ENCODE results near the gene RASA3.
"Not testable (repeated sequence)": the region's sequence is repeated elsewhere in the genome, so short reads cannot be mapped to it uniquely, and the experiment has no call there.

RASA3 gene

DNA sequence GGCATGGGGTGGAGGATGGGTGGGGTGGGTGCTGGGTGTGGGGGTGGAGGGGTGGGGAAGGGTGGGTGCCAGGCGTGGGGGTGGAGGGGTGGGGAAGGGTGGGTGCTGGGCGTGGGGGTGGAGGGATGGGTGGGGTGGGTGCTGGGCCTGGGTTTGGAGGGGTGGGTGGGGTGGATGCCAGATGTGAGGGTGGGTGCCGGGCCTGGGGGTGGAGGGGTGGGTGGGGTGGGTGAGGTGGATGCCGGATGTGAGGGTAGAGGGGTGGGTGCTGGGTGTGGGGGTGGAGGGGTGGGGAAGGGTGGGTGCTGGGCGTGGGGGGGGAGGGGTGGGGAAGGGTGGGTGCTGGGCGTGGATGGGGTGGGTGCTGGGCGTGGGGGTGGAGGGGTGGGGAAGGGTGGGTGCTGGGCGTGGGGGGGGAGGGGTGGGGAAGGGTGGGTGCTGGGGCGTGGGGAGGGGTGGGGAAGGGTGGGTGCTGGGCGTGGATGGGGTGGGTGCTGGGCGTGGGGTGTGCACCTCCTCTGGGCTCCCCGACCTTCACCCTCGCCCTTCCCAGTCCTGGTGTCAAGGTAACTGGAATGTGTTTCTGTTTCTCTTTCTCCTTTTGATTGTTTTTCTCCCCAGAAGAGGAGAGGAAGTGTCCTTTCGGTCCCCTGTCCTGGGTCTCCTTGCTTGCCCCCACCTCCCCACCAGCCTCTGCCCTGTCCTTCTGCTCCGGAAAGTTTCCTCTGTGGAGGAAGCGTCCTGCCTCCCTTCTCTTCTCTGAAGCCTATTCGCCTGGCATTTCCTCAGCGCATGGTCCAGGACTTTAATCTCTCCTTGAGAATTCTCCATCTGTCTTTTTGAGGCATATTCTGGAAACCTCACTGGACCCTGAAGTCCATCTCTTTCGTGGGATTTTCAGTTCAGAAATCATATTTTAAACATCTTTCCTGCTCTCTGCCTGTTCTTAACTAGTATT, 23.8 kb upstream of the RASA3 start:
- DNase-seq = no peak

DNA sequence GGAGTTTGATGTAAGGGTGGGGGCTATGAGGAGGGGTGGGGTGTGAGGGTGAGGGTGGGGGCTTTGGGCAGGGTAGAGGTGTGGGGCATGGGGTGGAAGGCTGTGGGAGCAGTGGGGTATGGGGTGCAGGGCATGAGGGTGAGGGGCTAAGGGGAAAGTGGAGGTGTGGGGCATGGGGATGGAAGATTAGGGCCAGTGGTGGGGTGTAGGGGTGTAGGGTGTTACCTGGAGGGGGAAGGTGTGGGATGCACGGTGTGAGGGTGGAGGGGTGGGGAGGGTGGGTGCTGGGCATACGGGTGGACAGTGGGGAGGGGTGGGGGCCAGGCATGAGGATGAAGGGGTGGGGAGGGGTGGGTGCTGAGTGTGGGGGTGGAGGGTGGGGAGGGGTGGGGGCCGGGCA, 22.9 kb upstream of the RASA3 start:
- no peak for DNase-seq

DNA sequence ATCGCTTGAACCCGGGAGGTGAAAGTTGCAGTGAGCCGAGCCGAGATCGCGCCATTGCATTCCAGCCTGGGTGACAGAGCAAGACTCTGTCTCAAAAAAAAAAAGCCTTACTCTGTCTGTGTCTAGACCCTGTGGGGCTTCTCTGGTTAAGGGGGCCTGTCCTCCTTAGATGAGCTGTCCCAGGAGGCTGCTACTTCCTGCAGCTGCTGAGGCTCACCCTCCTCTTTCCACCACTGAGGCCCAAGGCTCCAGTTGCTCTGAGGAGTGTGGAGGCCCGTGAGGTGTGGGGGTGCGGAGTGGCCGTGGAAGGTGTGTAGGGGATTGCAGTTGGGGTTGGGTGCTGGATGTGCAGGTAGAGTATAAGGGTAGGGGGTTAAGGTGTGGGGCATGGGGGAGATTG, 22.1 kb upstream of the RASA3 start:
- DNase-seq = no peak

DNA sequence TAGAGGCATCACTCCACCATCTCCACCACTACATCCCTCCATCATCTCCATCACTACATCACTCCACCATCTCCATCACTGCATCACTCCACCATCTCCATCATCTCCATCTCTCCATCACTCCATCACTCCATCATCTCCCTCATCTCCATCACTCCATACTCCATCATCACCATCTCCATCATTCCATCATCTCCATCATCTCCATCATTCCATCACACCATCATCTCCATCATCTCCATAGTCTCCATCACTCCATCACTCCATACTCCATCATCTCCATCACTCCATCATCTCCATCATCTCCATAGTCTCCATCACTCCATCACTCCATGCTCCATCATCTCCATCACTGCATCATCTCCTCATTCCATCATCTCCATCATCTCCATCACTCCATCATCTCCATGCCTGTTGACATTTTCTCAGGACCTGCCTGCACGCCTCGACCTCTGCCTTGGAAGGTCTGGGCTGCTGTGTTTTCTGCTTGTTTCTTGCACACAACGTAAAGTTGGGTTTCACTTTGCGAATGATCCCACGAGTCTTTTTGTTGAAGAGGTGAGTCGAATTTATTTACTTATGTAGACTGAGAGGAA, 21.2 kb upstream of the RASA3 start:
- no peak for DNase-seq

DNA sequence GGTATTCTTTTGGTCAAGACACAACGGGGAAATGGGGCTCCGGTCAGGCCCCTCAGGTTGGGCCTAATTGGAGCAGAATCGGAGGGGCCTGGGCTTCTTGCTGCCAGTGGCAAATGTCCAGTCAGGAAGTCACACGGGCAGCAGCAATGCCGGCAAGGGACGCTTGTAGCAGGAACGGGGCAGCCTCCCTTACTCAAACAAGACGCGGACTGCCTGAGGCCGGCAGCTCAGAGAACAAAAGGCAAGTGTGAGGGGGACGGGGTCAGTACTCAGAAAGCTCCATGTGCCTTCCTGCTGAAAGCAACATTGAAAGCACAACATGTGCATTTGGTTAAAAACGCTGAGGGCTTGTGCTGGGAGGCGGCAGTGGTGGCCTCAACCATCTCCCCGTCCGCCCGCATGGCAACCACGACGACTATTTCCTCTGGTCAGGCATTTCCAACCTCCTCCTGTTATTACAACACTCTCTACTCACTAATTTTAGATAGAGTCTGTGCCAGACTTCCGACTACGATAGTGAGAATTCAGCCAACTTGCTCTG, 20.5 kb upstream of the RASA3 start:
- no peak for DNase-seq

DNA sequence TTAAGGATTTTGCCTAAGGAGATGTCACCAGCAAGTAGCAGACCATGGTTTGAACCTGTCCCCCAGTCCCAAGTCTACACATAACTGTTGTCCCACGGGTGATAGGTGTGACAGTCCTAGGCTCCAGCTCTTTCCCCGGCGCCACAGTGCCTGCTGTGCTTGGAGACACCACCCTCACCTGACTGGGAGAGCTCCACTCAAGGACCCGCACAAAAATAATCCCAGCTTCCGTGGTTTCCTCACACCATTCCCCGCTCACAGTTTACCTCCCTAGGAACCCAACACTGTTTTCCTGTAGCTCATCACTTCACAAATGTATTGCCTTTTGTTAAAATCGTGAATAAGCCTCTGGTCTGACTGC, 19.8 kb upstream of the RASA3 start:
- no peak for DNase-seq

DNA sequence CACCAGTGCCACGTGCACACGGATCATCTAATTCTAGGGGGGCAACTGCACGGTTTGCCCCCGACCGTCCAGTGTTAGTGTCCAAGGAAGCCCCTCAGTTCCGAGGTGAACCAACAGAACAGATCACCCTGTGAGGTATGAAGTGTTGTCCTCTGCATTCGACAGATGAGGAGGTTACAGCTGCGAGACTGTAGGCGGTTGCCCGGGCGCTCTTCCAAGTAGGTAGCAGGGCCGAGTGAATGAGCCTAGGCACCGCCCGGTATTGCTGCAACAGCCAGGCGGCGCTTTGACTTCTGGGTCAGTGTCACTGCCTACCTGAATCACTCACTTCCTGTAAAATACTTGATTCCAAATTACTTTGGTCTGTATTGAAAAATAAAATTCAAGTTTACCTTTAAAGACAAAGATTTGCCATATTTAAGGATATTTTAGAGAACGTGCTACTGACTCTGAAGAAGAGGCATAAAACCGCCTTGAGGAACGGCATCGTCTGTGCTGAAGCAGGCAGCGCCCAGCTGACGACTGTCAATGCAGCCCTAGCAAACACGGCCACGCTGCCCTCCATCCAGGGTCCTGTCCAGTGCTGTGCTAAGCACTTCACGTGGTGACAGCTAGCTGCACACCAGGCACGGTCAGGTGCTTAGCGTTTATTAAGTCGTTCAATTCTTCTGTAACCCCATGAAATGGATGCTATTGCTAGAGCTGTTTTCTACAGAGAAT, 19.3 kb upstream of the RASA3 start:
- DNase-seq = no peak

DNA sequence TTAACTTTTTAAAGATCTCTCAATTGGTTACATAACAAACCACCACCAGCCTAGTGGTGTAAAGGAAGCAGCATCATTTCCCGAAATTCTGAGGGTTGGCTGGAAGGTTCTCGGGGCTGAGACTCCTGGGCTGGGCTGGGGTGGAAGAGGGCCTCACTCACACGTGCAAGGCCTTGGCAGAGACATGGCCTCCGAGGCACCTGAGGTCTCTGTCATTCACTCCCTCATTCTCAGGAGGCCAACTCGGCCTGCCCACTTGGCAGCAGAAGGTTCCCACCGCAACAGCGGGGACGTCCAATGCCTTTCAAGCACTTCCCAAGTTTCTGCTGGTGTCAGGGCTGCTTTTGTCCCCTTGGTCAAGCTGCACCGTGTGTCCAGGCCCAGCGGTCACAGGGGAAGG, 18.6 kb upstream of the RASA3 start:
- no peak for DNase-seq

DNA sequence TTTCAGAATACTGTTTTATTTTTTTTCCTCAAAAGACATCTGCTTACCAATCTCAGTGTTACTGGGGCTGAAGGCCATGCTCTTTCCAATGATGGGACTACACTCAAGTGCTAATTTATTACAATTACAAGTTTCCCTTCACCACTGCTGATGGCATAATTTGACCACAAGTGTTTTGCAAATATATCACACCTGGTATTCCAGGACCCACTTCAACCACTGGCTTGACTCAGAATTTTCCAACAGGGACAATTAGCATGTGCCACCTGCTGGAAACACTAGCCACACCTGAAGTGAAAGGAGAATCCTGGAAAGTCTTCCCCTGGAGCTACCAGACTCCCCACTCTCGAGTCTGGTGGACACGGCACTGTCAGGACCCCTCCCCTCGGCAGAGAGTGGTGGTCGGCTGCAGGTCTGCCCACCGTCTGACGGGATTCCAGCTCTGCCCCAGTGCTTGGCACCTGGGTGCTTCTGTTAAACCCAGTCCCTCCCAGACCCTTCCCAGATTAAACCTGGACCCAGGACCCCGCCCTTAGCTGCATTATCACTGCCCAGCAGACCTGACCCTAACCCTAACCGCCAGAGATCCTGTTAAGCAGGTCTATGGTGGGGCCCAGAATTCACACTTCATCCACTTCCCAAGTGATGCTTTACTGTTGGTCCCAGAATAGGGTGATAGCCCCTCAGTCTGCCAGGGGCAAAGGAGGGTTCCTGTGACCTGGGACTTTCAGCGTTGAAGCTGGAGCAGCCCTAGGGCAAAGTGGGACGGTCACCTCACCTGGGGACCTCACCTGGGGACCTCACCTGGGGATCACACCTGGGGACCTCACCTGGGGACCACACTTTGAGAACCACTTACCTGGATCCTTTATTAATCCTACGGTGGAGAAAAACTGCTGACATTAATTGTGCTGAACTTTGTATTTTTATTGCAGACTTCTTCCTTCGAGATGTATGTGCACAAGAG, 17.6 kb upstream of the RASA3 start:
- no peak for DNase-seq

DNA sequence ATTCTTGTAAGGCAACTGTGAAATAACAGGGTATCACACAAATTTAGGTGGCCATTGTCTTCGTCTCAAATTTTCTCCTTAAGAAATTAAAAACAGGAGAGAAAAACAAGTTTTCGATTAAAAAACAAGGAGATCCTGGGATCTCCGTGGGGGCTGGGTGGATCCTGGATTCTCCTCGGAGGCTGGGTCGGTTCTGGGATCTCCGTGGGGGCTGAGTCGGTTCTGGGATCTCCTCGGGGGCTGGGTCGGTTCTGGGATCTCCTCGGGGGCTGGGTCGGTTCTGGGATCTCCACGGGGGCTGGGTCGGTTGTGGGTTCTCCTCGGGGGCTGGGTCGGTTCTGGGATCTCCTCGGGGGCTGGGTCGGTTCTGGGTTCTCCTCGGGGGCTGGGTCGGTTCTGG, 16.5 kb upstream of the RASA3 start:
- DNase-seq = not testable (repeated sequence)

DNA sequence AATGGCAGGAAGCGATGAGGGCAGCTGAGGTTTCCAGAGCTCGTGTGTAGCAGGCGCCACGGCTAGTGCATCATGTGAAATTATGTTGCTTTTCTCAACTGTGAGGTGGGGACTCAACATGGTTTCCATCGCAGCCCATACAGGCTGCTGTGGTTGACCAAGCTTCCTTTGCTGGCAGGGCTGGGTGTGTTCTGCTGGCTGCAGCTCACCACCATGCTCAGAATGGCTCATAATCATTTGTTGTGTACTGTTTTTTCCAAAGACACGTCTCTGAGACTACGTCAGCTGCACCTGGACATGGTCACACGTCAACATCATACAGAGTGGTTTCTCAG, 16.1 kb upstream of the RASA3 start:
- no peak for DNase-seq

DNA sequence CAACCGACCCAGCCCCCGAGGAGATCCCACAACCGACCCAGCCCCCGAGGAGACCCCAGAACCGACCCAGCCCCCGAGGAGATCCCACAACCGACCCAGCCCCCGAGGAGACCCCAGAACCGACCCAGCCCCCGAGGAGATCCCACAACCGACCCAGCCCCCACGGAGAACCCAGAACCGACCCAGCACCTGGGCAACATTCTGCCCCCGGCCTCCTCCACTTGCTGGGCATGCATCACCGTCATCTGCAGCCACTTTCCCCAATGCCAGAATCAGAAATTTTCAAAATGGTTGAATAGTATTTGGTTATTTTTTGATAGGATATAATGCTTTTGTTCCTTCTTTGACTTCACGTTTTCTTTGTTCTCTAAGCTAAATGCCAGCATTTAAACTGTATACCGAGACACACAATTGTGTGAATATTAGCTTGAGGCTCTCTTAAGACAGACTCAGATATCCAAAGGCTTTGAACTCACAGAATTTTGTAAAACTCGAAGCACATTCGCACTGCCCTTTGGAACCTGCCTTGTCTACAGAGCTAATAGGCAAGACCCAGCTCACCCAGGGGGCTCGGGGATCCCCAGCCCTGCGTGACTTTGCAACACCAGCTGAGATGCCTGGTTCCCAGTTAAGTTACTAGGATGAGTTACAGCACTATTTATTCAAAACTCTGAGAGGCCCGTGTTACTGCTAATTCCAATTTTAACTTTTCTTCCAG, 15.5 kb upstream of the RASA3 start:
- no peak for DNase-seq

DNA sequence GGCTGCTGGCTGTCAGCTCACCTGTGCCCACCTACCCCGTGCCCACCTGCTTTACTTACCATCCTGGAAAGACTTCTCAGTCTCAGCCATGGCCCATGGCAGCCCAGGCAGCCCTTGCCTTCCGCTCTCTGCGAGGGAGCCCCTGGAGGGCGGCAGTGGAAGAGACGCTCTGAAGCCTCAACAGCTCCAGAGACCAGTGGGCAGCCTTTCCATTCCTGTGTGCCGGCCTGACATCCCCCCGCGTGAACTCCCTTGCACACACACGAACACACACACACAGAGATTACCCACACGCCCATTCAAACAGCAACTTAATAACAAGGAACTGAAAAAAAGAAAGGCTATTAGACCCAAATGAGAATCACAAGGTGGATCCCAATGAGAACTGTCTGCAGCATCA, 14.2 kb upstream of the RASA3 start:
- DNase-seq = no peak

DNA sequence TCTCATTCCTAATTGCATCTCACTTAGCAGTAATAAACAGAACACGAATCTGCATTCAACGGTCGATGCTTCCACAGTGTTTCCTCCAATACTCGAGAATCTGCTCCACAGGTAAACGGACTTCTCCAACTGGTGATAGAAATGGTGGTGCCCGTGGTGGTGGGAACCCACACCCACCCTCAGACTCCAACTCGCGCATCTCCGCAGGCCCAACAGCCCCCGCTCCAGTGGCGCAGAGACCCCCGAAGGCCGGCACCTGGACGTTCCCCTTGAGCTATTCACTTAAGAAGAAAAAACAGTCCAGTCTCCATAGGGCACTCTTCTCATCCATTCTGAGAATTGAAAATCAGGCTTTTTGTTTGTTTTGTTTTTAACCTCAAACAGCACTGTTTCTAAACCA, 13.8 kb upstream of the RASA3 start:
- DNase-seq = no peak

DNA sequence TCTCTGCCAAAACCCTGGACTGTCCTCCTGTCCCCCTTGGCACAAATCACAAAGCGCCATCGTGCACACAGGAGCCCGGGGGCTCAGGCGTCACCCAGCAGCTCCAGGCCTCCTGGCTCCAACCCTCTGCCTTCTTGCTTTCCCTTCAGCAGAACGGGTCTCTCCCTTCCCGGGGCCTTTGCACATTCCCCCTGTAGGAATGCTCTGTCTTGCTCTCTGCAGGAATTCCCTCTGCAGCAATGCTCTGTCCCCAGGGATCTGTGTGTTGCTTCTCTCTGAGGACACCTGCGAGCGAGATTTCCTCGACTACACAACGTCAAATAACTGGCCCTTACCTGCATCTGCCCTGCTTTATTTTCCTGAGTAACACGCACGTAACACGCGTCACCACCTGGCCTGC, 13.3 kb upstream of the RASA3 start:
- DNase-seq = no peak

DNA sequence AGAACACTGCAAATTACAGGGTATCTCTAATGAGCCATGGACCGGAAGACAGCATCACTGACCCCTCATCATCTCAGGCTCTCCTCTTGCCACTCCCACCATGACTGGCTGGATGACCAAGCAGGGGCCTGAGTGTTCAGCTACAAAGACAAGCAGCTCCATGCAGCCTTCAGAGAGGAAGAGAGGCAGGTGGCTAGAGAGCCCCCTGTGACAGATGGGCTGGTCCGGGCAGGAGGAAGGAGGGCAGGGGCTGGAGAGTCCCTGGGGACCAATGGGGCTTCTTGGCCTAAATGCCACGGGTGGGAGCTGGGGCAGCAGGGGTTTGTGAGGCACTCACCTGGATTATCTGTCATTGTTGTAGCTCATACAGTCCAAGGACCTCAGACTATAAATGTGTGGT, 12.8 kb upstream of the RASA3 start:
- peak; percentile 54 for DNase-seq

DNA sequence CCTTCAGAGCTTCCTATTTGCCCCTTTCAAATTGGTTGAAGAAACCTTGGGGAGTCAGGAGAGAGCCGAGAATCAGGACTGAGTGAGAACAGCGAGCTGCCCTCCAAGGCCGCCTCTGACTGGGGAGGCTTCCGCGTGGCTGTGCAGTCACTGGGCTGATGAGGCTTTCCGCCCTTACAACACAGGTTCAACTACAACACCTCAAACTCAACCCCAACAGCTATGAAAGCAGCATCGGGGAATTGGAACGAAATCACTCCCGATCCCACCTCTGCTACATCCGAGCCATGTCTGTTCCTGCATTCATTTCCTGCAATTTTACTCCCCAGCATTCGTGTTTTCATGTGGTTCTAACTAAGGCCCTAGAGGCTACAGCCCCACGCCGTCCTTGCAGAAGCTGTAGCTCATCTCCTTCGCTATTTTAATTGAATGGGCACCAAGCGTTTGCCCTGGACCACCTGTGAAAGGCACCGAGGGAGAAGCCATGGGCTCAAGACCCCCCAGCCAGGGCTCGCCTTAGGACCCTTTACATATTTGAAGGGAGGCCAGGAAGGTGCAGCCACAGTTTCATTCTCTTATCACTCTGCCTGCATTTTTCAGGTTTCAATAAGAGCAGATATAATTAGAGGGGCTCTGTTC, 12.3 kb upstream of the RASA3 start:
- no peak for DNase-seq

DNA sequence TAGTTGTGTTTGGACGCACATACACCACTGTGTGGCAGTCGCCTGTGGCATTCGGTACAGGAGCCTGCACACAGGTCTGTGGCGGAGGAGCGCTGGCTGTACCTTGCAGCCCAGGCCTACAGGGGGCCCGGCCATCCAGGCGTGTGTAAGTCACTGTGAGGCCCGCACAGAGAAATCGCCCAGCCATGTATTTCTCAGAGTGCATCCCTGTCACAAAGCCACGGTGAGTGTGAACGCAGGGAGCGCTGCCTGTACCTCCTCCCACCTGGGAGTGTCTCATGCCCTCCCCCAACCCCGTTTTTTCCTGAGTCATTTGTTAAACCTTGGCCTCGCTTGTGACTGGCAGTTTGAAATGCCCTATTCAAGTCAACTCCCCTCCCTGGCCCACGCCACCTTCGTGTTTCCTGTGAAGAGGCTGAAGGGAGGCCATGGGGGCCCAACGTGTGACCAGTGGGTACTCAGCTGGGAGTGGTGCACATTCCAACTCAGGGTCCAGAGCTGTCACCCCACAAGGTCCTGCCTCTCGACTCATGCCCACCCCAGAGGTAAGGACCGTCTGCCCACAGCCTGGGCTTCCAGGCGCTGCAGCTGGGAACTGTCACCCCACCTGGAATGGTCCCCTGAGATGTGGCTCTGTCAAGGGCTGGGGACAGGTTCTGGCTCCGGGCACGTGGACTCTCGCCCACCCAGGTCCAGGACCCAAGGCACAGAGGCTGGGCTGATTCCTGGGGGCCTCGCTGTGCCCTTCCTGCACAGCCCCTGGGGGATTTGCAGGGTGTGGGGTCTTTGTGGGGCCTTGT, 11.6 kb upstream of the RASA3 start:
- DNase-seq = peak; percentile 67

DNA sequence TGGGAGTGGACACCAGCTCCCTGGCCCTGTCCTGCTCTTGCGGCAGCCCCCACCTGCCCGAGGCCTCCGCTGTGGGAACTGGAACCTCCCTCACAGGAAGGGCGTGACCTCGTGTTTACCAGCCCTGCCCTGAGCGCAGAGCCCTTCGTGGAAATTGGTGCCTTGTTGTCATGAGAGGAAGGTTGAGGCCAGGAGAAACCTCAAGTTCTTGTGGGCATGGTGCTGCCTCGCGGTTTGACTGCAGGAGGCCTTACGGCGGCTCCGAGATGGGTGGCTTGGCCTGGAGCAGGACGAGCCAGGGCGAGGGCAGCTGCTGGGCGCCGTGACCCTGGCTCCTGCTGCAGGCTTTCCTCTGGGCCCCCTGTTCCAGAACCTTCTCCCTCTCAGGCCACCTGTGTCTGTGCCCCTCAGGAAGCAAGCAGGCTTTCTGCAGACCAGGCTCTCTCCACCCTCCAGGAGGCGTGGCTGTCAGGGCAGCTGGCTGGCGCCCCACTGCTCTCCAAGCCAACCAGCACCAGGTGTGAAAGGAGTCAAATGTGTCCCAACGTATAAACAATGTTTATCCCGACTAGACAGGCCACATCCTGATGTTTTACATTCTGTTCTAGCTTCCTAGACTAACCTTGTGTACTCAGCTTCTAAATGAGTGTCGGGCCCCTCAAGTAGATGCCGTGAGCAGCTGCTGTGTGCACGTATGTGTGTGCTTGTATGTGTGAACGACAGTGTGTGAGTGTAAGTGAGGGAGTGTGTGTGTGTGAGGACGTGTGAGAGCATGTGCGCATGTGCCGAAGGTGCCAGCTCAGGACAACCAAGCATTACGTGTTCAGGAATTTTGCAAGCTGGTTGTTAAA, 10.4 kb upstream of the RASA3 start:
- peak; percentile 26 for DNase-seq

DNA sequence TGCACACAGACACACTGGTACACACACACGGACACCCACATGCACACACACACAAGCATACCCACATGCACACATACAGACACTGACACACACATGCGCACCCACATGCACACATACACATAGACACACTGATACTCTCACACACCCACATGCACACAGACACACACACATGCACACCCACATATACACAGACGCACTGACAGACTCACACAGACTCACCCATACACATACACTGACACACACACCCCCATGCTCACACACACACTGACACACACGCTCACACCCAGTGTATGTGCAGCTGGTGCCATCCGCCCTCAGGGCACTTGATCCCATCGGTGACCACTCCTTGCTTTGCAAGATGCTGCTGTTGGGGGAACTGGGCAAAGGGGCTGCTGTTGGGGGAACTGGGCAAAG, 9.7 kb upstream of the RASA3 start:
- no peak for DNase-seq
